RCC 7860 (cell line): ENCODE results near the gene NDUFB5.

Experiments
- DNase-seq: peaks from one replicate; pipeline ENCODE4 v3.0.0-alpha.2; 2015; ENCODE audit warnings: low spot score
- FAIRE-seq: peaks from 2 replicates; lab custom pipeline; 2012; peaks lifted over from hg19 to GRCh38; lab: Jason Lieb, UNC

Gene NDUFB5

DNA sequence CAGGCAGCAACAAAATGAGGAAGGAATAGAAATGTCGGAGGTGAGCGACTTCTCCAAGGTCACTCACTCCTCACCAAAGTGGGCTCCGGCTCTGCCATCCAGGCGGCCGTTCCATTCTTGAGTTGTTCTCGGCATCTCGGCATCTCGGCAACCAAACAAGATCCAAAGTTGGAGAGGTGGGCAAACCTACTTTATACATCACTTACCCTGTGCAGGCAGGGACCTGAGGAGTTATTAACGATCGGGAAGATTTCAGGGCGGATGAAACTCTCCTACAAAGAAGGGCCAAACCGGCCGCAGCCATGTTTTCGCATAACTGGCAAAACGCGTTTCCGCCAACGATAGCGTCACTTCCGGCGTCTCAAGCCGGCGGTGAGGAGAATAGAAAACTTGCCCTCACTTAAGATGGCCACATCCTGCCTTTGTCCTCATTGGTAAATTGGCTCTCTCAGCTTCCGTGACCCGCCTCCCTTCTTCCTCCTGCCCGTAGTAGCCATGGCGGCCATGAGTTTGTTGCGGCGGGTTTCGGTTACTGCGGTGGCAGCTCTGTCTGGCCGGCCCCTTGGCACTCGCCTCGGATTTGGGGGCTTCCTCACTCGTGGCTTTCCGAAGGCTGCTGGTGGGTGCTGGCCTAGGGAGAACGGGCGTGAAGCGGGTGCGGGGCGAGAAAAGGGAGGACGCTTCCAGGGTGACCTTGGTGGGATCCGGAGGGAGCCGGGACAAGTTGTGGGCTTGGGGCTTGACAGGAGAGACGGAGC, at the start of gene NDUFB5, which contains the start of gene MRPL47:
TSS of gene NDUFB5 (plus strand) at position 474 of the 758 bp plus-strand sequence. CDS start at position 496, 22 bp downstream.
TSS of gene MRPL47 (minus strand) at position 318 of the 758 bp plus-strand sequence. CDS start at position 304, 14 bp downstream.
- FAIRE-seq (peak; percentile 87), DNase-seq (peak; percentile 90)

GRCh38 chr3:179558742-179559364, 45.7 kb upstream of the NDUFB5 start:
- FAIRE-seq (peak; percentile 72), DNase-seq (peak; percentile 38)

GRCh38 chr3:179560791-179561190, 43.8 kb upstream of the NDUFB5 start:
- DNase-seq (peak; percentile 37), FAIRE-seq (peak; percentile 38)

GRCh38 chr3:179562591-179563270, 41.9 kb upstream of the NDUFB5 start, which contains the start of gene ACTL6A:
Gene ACTL6A (plus strand): TSS chr3:179562926. CDS start chr3:179563093, 167 bp downstream.
- DNase-seq (peak; percentile 99), FAIRE-seq (peak; percentile 96)

DNA sequence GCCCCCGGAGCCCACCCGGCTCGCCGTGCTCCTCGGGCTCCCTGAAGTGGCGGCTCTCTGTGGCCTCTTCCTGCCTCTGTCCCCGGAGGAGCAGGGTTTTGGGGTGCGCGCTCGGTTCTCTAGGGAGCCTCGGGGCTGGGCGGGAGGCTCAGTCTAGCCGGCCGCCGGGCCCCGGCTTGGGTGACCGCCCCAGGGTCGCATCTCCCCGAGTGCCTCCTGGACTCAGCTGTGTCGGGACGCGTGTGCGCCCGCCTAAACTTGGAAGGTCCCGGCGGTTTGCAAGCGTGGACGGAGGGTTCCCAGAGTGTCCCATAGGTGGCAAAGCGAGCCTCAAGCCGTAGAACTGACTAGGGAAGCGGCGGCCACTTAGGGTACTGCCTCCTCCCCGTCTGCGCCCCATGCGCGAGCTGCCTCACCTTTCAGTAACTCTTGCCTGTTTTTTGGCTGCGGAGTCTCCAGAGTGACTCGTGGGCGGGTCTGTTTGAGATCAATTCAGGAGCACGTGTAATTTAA, 41.3 kb upstream of the NDUFB5 start:
- no peak for FAIRE-seq
- DNase-seq = peak; percentile 70

DNA sequence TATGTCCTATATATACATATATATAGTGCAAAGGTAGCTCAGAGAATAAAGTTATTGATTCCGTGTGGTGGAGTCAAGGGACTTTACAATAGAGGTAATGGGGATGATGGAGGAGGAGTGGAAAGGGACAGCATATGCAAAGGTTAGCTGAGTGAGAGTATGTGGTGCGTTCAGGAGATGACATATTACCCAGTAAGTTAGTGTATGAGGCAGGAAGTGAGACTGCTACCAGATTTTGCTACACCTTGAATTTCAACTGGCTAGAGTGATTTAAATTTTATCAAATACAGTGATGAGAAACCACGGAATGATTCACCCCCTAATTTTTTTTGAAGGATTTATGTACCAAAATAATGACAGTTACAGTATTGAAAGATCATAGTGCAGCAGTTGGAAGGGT, 39.1 kb upstream of the NDUFB5 start:
- DNase-seq (no peak), FAIRE-seq (no peak)

DNA sequence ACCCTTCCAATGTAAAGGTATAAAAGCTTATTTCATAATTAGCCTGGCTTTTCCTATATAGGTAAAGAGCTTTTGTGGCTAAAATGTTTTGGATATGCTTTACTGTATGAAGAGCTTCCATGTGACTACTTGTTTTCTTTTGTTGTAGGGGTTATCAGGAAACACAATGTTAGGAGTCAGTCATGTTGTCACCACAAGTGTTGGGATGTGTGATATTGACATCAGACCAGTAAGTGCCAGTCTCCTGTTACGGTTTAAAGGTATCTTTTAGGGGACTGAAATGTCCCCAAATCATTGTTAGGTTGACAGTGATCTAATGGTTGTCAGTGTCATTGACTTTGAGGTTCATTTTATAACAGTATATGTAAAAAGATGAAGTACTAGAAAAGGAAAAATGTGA, 23.6 kb upstream of the NDUFB5 start:
- DNase-seq (no peak), FAIRE-seq (no peak)

GRCh38 chr3:179589143-179589542, 15.5 kb upstream of the NDUFB5 start:
- DNase-seq (no peak), FAIRE-seq (no peak)

DNA sequence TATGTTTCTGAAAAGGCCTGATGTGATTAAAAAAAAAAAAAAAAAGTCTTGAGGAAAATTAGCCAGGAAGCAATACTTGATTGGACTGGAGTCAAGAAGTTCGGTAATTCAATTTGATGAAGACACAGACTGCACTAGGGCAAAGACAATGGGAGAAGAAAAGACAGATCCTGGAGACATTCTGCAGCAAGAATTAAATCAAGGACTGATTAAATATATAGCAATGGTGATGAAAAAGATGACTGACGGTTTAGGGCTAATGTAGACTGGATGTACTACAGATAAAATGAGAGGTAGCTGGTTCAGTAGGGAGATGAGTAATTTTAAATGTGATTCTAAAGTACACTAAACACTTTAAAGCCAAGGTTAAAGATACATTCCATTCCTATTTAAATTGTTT, 13.9 kb upstream of the NDUFB5 start:
- no peak for DNase-seq
- no peak for FAIRE-seq

GRCh38 chr3:179591313-179591712, 13.3 kb upstream of the NDUFB5 start:
- FAIRE-seq (no peak), DNase-seq (no peak)

GRCh38 chr3:179599531-179599930, 5.1 kb upstream of the NDUFB5 start:
- DNase-seq (no peak), FAIRE-seq (no peak)

DNA sequence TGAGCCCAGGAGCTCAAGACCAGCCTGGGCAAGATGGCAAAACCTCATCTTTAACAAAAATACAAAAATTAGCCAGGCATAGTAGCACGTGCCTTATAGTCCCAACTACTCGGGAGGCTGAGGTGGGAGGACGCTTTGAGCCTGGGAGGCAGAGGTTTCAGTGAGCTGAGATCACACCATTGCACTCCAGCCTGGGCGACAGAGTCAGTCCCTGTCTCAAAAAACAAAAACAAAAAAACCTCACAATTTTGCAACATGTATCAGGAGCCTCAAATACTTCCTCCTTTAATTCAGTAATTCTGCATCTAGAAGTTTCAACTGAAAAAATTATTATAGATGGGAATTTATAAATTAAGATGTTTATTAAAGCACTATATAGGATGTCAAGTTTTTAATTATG, 1.3 kb upstream of the NDUFB5 start:
- FAIRE-seq (no peak), DNase-seq (no peak)

- DNase-seq (no peak), FAIRE-seq (no peak)
Measured at GRCh38 chr3:179603831-179604230, 763 bp upstream of the NDUFB5 start.

DNA sequence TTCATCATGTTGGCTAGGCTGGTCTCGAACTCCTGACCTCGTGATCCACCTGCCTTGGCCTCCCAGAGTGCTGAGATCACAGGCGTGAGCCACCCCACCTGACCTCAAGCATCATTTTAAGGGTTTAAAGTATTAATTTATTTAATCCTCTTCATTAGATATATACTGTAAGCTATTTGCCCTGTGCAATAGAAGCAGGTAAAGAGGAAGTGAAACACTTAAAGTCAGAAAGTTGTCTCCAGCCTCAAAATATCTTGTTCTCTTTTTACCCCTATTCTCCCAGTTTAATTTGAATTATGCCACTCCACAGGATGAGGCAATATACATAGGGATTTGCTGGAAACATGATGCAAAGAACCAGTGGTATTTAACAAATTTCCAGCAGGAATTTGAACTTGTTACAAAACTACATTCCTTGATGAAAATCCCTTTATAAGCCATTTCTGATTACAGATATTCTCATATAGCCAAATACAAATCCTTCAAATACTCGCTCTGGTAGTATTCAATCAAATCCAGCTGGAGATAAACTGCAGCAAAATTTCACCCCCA, 2.0 kb downstream of the NDUFB5 start:
- FAIRE-seq (no peak), DNase-seq (no peak)

- DNase-seq (no peak), FAIRE-seq (no peak)
Measured at GRCh38 chr3:179608931-179609720, 4.5 kb downstream of the NDUFB5 start.

DNA sequence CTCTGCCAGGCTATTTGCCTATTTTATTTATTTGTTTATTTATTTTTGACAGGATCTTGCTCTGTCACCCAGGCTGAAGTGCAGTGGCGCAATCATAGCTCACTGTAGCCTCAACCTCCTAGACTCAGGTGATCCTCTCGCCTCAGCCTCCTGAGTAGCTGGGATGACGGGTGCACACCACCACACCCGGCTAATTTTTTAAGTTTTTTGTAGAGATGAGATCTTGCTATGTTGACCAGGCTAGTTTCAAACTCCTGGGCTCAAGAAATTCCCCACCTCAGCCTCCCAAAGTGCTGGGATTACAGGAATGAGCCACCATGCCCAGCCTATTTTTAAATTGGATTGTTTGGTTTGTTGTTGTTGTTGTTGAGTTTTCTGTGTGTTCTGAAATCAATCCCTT, 5.5 kb downstream of the NDUFB5 start:
- no peak for FAIRE-seq
- DNase-seq = no peak

DNA sequence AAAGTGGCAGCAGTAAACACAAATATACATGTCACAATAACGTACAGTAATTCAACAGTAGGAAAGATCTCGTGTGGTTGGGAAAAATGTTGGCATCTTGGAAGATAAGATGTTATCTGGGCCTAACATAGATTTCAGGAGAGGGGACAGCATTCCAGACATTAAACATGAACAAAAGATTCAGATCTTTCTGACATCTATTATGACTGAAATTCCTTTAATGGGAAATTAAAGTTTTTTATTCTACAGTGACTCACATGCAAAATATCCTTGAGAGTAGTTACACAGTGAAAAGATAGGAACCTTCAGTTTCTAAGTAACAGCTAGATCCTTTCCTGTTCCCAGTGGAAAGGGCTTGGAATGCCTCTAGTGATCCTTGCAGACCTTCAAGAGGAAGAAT, 9.2 kb downstream of the NDUFB5 start:
- FAIRE-seq (peak; percentile 18), DNase-seq (peak; percentile 19)

GRCh38 chr3:179615458-179616173, 11.0 kb downstream of the NDUFB5 start:
- FAIRE-seq (no peak), DNase-seq (no peak)

DNA sequence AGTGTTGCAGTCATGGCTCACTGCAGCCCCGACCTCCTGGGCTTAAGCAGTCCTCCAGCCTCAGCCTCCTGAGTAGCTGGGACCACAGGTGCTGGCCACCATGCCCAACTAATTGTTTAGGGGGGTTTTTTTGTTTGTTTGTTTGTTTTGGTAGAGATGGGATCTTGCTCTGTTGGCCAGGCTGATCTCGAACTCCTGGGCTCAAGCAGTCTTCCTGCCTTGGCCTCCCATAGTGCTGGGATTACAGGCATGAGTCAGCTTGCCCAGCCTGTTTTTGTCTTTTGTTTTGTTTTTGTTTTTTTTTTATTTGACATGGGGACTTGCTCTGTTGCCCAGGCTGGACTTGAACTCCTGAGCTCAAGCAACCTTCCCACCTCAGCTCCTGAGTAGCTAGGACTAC, 17.4 kb downstream of the NDUFB5 start:
- DNase-seq (no peak), FAIRE-seq (no peak)

DNA sequence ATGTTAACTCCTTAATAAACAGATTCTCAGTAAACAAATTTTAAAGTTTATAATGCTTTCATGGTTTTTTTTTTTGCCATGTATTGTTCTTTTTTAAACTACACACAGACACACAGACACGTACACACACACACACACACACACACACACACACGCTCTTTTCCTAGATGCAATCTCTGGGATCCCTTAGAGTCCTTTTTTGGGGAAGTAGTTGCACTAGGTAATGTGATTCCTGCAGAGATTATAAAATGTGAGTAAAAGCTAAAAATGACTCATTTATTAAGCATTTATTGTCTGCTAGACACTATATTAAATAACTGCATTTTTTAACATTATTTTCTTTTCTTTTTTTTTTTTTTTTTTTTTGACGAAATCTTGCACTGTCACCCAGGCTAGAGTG, 19.9 kb downstream of the NDUFB5 start:
- DNase-seq (no peak), FAIRE-seq (no peak)
